H1 (cell line): Measurements from ENCODE around the gene LYSMD3. TPM values are rescaled to one million over a fixed set of nuclear protein-coding genes. Genes with fewer than 3 reads are reported as not detected.

Experiments
- polyA plus RNA-seq, 7 experiments: library from polyadenylated mRNA; depleted of rRNA in 3 of 7; stranded (reverse) in 5 of 7; unstranded in 2 of 7; fragments of >200 nt in 5 of 7; fragments of 200-250 nt in 2 of 7; gene quantifications; 1 replicate in 5 of 7; 2 replicates in 1 of 7; 4 replicates in 1 of 7; pipeline versions ENCODE4 v1.2.1 to v1.2.3, GENCODE V29; 2011 to 2013; ENCODE audit warnings: missing spikeins in 2 of 7, mixed read lengths in 2 of 7
- total RNA-seq: library from RNA; stranded (reverse); fragmentation: NEBNext Ultra II Directional; extraction: Animal tissue kit (Norgen Biotek cat#: 25700); gene quantifications from 2 replicates; pipeline ENCODE4 v1.2.1, GENCODE V29; 2021
- TF ChIP-seq, protein P1 (sequence below): fragments of 300-600 bp; sonication (generic); IDR thresholded peaks from 2 replicates; pipeline ENCODE4 v1.7.1; 2012; ENCODE audit warnings: low read length, moderate library complexity, mild to moderate bottlenecking, inconsistent platforms; ENCODE audit not compliant: insufficient replicate concordance
- TF ChIP-seq, protein P2 (sequence below): IDR thresholded peaks from 2 replicates; pipeline ENCODE4 v1.6.1; 2011; ENCODE audit warnings: low read length, improper control_type of control experiment

LYSMD3 gene
- total and polyA plus RNA-seq, 2 of the 8 experiments (the other 6 are each of a cell fraction or from before 2014, with no cell fraction given): 3.7 to 14.9 TPM

DNA sequence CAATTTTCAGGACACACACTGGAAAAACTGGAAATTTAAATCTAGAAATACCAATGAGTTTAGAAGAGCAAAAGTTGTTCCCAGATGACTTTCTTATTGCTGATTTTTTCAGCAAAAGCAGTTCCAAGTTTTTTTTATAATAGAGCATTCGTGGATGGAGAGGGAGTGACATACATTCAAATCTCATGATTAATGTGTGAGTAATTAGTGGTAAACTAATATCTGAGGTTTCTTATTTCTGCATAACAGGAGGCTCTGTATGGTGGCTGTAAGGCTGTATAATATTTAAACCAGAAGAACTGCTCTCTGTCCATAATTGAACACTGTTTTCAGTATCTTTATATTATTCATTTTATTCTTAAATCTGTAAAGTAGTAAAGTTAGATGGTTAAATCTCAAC is 25.8 kb downstream of the LYSMD3 start (continued):
- TF ChIP-seq, protein P1, sequence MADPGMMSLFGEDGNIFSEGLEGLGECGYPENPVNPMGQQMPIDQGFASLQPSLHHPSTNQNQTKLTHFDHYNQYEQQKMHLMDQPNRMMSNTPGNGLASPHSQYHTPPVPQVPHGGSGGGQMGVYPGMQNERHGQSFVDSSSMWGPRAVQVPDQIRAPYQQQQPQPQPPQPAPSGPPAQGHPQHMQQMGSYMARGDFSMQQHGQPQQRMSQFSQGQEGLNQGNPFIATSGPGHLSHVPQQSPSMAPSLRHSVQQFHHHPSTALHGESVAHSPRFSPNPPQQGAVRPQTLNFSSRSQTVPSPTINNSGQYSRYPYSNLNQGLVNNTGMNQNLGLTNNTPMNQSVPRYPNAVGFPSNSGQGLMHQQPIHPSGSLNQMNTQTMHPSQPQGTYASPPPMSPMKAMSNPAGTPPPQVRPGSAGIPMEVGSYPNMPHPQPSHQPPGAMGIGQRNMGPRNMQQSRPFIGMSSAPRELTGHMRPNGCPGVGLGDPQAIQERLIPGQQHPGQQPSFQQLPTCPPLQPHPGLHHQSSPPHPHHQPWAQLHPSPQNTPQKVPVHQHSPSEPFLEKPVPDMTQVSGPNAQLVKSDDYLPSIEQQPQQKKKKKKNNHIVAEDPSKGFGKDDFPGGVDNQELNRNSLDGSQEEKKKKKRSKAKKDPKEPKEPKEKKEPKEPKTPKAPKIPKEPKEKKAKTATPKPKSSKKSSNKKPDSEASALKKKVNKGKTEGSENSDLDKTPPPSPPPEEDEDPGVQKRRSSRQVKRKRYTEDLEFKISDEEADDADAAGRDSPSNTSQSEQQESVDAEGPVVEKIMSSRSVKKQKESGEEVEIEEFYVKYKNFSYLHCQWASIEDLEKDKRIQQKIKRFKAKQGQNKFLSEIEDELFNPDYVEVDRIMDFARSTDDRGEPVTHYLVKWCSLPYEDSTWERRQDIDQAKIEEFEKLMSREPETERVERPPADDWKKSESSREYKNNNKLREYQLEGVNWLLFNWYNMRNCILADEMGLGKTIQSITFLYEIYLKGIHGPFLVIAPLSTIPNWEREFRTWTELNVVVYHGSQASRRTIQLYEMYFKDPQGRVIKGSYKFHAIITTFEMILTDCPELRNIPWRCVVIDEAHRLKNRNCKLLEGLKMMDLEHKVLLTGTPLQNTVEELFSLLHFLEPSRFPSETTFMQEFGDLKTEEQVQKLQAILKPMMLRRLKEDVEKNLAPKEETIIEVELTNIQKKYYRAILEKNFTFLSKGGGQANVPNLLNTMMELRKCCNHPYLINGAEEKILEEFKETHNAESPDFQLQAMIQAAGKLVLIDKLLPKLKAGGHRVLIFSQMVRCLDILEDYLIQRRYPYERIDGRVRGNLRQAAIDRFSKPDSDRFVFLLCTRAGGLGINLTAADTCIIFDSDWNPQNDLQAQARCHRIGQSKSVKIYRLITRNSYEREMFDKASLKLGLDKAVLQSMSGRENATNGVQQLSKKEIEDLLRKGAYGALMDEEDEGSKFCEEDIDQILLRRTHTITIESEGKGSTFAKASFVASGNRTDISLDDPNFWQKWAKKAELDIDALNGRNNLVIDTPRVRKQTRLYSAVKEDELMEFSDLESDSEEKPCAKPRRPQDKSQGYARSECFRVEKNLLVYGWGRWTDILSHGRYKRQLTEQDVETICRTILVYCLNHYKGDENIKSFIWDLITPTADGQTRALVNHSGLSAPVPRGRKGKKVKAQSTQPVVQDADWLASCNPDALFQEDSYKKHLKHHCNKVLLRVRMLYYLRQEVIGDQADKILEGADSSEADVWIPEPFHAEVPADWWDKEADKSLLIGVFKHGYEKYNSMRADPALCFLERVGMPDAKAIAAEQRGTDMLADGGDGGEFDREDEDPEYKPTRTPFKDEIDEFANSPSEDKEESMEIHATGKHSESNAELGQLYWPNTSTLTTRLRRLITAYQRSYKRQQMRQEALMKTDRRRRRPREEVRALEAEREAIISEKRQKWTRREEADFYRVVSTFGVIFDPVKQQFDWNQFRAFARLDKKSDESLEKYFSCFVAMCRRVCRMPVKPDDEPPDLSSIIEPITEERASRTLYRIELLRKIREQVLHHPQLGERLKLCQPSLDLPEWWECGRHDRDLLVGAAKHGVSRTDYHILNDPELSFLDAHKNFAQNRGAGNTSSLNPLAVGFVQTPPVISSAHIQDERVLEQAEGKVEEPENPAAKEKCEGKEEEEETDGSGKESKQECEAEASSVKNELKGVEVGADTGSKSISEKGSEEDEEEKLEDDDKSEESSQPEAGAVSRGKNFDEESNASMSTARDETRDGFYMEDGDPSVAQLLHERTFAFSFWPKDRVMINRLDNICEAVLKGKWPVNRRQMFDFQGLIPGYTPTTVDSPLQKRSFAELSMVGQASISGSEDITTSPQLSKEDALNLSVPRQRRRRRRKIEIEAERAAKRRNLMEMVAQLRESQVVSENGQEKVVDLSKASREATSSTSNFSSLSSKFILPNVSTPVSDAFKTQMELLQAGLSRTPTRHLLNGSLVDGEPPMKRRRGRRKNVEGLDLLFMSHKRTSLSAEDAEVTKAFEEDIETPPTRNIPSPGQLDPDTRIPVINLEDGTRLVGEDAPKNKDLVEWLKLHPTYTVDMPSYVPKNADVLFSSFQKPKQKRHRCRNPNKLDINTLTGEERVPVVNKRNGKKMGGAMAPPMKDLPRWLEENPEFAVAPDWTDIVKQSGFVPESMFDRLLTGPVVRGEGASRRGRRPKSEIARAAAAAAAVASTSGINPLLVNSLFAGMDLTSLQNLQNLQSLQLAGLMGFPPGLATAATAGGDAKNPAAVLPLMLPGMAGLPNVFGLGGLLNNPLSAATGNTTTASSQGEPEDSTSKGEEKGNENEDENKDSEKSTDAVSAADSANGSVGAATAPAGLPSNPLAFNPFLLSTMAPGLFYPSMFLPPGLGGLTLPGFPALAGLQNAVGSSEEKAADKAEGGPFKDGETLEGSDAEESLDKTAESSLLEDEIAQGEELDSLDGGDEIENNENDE: no peak
- TF ChIP-seq, protein P2, sequence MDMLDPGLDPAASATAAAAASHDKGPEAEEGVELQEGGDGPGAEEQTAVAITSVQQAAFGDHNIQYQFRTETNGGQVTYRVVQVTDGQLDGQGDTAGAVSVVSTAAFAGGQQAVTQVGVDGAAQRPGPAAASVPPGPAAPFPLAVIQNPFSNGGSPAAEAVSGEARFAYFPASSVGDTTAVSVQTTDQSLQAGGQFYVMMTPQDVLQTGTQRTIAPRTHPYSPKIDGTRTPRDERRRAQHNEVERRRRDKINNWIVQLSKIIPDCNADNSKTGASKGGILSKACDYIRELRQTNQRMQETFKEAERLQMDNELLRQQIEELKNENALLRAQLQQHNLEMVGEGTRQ: no peak
